ENCODE data around the gene HOXA4. TPM values are rescaled to one million over a fixed set of nuclear protein-coding genes. Genes with fewer than 3 reads are reported as not detected.

HOXA4 gene
- total RNA-seq, 1 experiment from 2014 or later: 0.57 TPM

GRCh38 chr7:27148756-27149641 lies 18.4 kb upstream of the HOXA4 start:
- DNase-seq (ENCODE audit: extremely low read depth, low read depth): no peak

GRCh38 chr7:27148031-27148755 lies 17.6 kb upstream of the HOXA4 start:
- no peak for DNase-seq (ENCODE audit: extremely low read depth, low read depth)

DNA sequence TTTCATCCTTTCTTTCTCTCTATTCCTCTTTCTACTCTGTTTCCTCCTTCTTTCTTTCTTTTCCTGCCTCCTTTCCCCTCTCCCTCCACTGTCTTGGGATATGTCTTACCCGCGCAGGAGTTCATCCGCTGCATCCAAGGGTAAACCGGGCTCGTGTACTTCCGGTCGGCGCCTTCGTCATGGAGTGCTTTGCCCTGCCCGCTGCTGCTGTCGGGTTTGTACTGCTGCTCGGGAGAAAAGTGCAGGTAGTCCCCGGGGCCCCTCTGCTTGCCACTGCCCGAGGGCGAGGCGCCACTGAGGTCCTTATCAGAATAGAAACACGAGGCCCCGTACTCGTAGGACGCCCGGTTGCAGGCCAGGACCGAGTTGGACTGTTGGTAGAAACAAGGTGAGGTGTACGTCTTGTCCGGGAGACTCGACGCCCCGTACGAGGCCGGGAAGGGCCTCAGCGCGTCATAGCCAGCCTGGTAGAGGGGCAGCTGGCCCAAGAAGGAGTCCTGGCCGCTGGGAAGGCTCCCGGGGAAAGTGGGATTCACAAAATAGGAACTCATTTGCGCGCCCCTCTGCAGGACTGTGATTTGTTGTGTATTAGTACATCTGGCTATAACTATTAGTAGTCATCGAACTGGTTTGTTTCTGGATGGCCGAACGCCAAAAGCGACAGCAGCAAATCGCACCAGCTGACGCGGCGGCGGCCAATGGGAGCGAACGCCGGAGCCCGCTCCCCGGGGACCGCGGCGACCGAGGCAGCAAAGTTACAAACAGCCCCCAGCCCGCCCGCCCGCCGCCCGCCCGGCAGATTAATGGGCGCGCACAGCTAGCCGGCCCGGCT lies 16.9 kb upstream of the HOXA4 start, which contains the start of gene HOXA6:
HOXA6 (minus strand) TSS at position 576 of the 832 bp plus-strand sequence; CDS start at position 551, 25 bp downstream.
- DNase-seq (ENCODE audit: extremely low read depth, low read depth): no peak

- no peak for DNase-seq (ENCODE audit: extremely low read depth, low read depth)
Observed at GRCh38 chr7:27146491-27147198, 16.1 kb upstream of the HOXA4 start.

- DNase-seq (ENCODE audit: extremely low read depth, low read depth): no peak
Observed at GRCh38 chr7:27145914-27146412, 15.4 kb upstream of the HOXA4 start.

- DNase-seq (ENCODE audit: extremely low read depth, low read depth): no peak
Observed at GRCh38 chr7:27145165-27145913, 14.8 kb upstream of the HOXA4 start.

DNA sequence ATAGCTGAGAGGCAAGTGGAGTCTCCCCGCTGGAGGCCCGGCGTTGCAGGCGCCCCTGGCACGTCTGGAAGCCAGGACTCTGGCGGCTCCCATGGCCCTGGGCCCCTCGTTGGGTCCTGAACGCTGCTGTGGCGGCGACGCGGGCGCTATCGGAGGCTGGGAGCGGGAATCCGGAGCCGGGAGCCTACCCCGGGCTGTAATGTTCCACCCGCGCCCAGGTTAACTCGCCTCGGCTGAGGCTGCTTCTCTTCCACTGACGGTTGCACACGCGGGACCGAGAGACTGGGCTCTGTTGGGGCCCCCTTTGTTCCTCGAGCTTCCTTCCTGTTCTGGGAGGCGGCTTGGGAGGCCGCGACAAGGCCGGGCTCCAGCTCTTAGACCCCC lies 14.2 kb upstream of the HOXA4 start:
- DNase-seq (ENCODE audit: extremely low read depth, low read depth): no peak

- DNase-seq (ENCODE audit: extremely low read depth, low read depth): no peak
Observed at GRCh38 chr7:27143950-27144780, 13.6 kb upstream of the HOXA4 start.

- no peak for DNase-seq (ENCODE audit: extremely low read depth, low read depth)
Observed at GRCh38 chr7:27143023-27143949, 12.7 kb upstream of the HOXA4 start, which contains the start of gene HOXA5. HOXA5 (minus strand) TSS chr7:27143681; CDS start chr7:27143607, 74 bp downstream.

DNA sequence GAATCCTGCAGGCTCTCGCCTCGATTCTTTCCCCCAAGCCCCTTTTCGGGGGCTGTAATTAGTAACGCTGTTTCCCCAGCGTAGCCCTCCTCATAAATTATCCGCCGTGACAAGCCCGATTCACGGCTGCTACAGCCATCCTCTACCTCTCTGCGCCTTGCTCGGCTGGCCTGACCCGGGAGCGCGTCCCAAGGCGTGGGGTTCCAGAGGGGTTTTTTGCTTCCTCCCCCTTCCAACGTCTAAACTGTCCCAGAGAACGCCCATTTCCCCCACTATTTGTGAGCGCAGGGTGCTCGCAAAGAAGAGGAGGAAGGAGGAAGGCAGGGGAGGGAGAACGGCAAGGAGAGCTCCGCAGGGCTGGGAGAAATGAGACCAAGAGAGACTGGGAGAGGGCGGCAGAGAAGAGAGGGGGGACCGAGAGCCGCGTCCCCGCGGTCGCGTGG lies 12.0 kb upstream of the HOXA4 start:
- DNase-seq (ENCODE audit: extremely low read depth, low read depth): no peak

DNA sequence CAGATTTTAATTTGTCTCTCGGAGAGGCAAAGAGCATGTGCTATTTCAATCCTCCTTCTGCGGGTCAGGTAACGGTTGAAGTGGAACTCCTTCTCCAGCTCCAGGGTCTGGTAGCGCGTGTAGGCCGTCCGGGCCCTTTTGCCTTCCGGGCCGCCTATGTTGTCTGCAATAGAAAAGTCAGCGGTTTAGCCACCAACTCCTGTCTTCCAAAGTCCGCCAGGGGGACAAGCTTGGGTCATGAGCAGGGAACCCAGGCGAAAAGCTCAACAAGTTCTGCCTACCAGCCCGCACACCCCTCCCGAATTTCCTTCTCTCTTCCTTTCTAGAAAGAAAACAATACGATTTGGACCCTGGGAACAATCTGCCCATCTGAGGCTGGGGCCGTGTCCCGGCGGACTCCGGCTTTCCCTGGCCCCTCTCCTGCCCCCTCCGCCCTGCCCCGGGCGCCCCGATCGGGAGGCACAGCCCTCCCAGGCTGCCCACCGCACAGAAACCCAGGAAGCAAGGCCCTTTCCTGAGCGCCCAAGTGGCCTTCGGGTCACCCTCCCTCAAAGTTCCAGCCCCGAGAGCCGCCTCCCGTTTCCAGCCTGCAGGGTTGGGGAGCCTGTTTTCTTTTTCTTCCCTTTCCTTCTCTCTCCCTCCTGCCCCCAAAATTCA lies 11.5 kb upstream of the HOXA4 start:
- no peak for DNase-seq (ENCODE audit: extremely low read depth, low read depth)

GRCh38 chr7:27141137-27141922 lies 10.8 kb upstream of the HOXA4 start:
- DNase-seq (ENCODE audit: extremely low read depth, low read depth): no peak

DNA sequence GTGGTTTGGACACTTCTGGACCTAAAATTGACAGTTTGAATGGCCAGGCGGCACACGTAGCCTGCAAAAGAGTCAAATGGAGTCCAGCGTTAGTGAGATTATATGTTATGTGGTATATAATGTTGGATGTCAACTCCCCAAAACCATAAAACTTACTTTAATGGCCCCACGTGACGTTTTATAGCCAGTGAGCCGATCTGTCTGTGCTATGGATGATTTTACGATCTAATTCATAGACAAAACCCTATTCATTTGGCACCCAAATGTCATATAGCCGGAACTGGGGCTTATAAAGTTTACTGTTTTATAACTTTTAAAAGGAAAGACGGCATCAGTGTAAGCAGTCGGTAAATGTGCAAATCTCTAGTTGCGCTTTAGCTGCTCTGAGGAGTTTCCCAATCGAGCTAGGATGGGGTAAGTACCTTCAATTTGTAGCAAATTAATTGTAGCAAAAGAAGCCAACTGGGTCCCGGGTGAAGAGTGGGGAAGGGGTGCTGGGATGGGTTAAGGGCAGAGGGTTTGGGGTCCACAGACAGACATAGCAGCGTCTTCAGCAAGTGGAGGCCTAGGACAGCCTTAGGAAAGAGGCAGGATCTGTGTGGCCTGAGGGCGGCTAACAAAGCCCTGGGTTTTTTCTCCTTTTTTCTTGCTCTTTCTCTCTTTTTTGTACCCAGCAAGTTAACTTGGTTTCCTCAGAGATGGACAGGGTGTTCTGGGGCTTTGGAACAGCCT lies 9.7 kb upstream of the HOXA4 start:
- DNase-seq (ENCODE audit: extremely low read depth, low read depth): no peak

DNA sequence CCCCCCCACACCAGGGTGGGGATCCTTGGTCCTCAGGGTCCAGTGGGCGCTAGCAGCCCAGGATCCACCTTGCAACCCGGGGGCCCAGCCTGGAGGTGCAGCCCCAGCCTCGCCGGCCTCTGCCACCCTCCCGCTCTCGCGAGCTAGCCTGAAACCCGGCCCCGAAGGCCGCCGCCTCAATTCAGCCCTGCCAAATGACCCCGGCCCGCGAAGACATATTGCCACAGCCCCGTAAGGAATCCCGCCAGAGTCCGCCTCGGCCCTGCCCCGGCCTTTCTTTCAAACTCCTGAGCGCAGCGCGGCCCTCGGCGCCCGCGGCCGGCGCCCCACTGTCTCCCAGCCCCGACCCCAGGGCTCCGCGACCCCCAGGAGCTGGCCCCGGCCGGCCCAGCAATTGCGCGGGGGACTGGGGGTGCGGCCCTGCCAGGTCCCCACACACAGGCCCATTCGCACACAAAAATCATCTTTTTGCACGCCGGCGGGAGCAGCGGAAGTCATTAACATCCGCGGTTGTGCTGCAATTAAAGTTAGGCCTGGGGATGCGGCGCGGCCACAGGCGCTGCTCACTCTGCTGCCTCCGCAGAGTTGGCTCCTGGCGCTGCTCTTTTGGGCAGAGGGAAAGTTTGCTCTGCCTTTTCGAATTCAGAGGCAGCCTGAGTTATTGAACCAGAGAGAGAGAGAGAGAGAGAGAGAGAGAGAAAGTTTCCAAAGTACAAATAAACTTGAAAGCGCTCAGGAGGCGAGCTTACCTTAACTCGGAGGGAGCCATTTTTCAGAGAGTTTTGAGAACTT lies 9.0 kb upstream of the HOXA4 start:
- no peak for DNase-seq (ENCODE audit: extremely low read depth, low read depth)

- DNase-seq (ENCODE audit: extremely low read depth, low read depth): no peak
Observed at GRCh38 chr7:27138985-27139333, 8.4 kb upstream of the HOXA4 start.
